HG03097 (cell line): ENCODE data around the gene PLPPR1.

Source experiments
- ATAC-seq: cut with Tn5 transposase; IDR thresholded peaks from one replicate; pipeline ENCODE4 v1.9.1; 2021; ENCODE audit not compliant: unreplicated experiment, low FRiP score

PLPPR1 gene

GRCh38 chr9:101371813-101372212 lies 343.3 kb downstream of the PLPPR1 start:
- ATAC-seq = no peak

DNA sequence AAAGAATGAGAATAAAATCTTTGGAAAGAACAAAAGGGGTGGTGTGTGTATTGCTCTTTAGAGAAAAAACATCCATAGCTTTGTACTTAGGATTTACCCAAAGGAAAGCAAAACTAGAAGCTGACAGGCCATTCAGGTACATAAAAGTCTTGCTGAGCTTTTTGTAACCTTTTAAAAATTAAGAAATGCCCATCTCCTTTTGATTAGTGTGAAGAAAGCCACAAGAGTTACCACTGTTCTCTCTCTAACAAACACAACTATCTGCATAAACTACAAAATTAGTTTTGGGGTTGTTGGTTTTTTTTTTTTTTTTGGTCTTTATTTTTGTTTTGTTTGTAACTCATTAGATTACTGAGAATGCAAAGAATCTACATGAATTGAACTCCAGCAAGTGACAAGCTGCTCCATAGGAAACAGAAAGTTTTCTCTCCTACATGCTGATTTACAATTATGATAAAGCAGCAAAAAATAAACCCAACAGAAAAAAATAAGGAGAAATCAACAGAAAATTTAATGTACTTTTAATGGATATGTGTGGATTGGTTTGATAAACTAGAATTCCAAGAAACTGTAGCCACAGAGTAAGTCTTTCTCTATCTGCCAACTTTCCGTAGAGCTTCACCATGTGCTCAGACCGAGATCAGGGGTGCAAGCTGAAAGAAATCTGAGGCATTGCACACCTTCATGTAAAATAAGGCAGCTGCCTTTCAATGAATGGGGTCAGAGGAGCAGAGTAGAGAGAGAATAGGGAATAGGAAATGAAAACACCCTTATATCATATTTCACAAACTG lies 344.0 kb downstream of the PLPPR1 start:
- no peak for ATAC-seq
